ENCODE results near the gene CLPSL2.

CLPSL2 gene

GRCh38 chr6:35747877-35748276 lies 28.5 kb upstream of the CLPSL2 start:
- ATAC-seq (ENCODE audit: low read depth) (no peak), DNase-seq (ENCODE audit: low spot score) (no peak)
- no peaks in the 10 kb centered on the region for H3K4me1 ChIP-seq (ENCODE audit: insufficient read depth, poor library complexity, severe bottlenecking)
- TF ChIP-seq CTCF (IDR thresholded peaks at IDR 0.05; ENCODE audit: poor library complexity, severe bottlenecking) = no peak
- H3K36me3 ChIP-seq (ENCODE audit: low read depth) = no peaks in the 10 kb centered on the region
- H3K4me3 ChIP-seq (ENCODE audit: severe bottlenecking) = no peak overlapping the region
- no peaks in the 10 kb centered on the region for H3K27me3 ChIP-seq (ENCODE audit: insufficient read depth, poor library complexity, severe bottlenecking)
- H3K9me3 ChIP-seq (ENCODE audit: severe bottlenecking) = peaks cover 5% of the 10 kb centered on the region
- no peak overlapping the region for H3K27ac ChIP-seq (ENCODE audit: poor library complexity, severe bottlenecking)

- no peak for ATAC-seq (ENCODE audit: low read depth)
- no peaks in the 10 kb centered on the region for H3K27me3 ChIP-seq (ENCODE audit: insufficient read depth, poor library complexity, severe bottlenecking)
- H3K27ac ChIP-seq (ENCODE audit: poor library complexity, severe bottlenecking) = no peak overlapping the region
Observed at GRCh38 chr6:35750557-35750956, 25.8 kb upstream of the CLPSL2 start.

GRCh38 chr6:35751594-35751993 lies 24.8 kb upstream of the CLPSL2 start:
- Histone ChIP-seq H3K4me1 (ENCODE audit: insufficient read depth, poor library complexity, severe bottlenecking) (no peaks in the 10 kb centered on the region), H3K27me3 (ENCODE audit: insufficient read depth, poor library complexity, severe bottlenecking) (no peaks in the 10 kb centered on the region), H3K27ac (ENCODE audit: poor library complexity, severe bottlenecking) (no peak overlapping the region), H3K36me3 (ENCODE audit: low read depth) (no peaks in the 10 kb centered on the region), H3K4me3 (ENCODE audit: severe bottlenecking) (no peak overlapping the region), H3K9me3 (ENCODE audit: severe bottlenecking) (peaks cover 5% of the 10 kb centered on the region)
- ATAC-seq (ENCODE audit: low read depth) = no peak
- no peak for TF ChIP-seq CTCF (IDR thresholded peaks at IDR 0.05; ENCODE audit: poor library complexity, severe bottlenecking)
- DNase-seq (ENCODE audit: low spot score) = no peak

More at GRCh38 chr6:35750557-35750956, 25.8 kb upstream of the CLPSL2 start:
- peaks cover 5% of the 10 kb centered on the region for H3K9me3 ChIP-seq (ENCODE audit: severe bottlenecking)
- no peaks in the 10 kb centered on the region for H3K36me3 ChIP-seq (ENCODE audit: low read depth)
- no peak overlapping the region for H3K4me3 ChIP-seq (ENCODE audit: severe bottlenecking)
- H3K4me1 ChIP-seq (ENCODE audit: insufficient read depth, poor library complexity, severe bottlenecking) = no peaks in the 10 kb centered on the region
- no peak for TF ChIP-seq CTCF (IDR thresholded peaks at IDR 0.05; ENCODE audit: poor library complexity, severe bottlenecking)
- DNase-seq (ENCODE audit: low spot score) = no peak

GRCh38 chr6:35752330-35752729 lies 24.1 kb upstream of the CLPSL2 start:
- no peak for ATAC-seq (ENCODE audit: low read depth)
- H3K27me3 ChIP-seq (ENCODE audit: insufficient read depth, poor library complexity, severe bottlenecking) = no peaks in the 10 kb centered on the region
- peaks cover 5% of the 10 kb centered on the region for H3K9me3 ChIP-seq (ENCODE audit: severe bottlenecking)
- no peak for TF ChIP-seq CTCF (IDR thresholded peaks at IDR 0.05; ENCODE audit: poor library complexity, severe bottlenecking)
- H3K4me3 ChIP-seq (ENCODE audit: severe bottlenecking) = no peak overlapping the region
- DNase-seq (ENCODE audit: low spot score) = no peak
- H3K36me3 ChIP-seq (ENCODE audit: low read depth) = no peaks in the 10 kb centered on the region
- no peaks in the 10 kb centered on the region for H3K4me1 ChIP-seq (ENCODE audit: insufficient read depth, poor library complexity, severe bottlenecking)
- no peak overlapping the region for H3K27ac ChIP-seq (ENCODE audit: poor library complexity, severe bottlenecking)

GRCh38 chr6:35754452-35755277 lies 21.7 kb upstream of the CLPSL2 start:
- Histone ChIP-seq H3K9me3 (ENCODE audit: severe bottlenecking) (no peaks in the 10 kb centered on the region), H3K4me1 (ENCODE audit: insufficient read depth, poor library complexity, severe bottlenecking) (no peaks in the 10 kb centered on the region), H3K27ac (ENCODE audit: poor library complexity, severe bottlenecking) (no peak overlapping the region), H3K4me3 (ENCODE audit: severe bottlenecking) (no peak overlapping the region), H3K27me3 (ENCODE audit: insufficient read depth, poor library complexity, severe bottlenecking) (no peaks in the 10 kb centered on the region), H3K36me3 (ENCODE audit: low read depth) (no peaks in the 10 kb centered on the region)
- ATAC-seq (ENCODE audit: low read depth) (peak; percentile 60), DNase-seq (ENCODE audit: low spot score) (no peak)
- TF ChIP-seq CTCF (IDR thresholded peaks at IDR 0.05; ENCODE audit: poor library complexity, severe bottlenecking) = peak; percentile 30
